Mammary epithelial cell (primary cell): ENCODE measurements around the gene ZNF212.

Experiments
- EZH2 ChIP-seq: IDR thresholded peaks from 2 replicates; pipeline ENCODE4 v1.6.1; 2012; ENCODE audit warnings: low read length, inconsistent platforms, borderline replicate concordance
- TF ChIP-seq, protein P1 (sequence below), 2 donors: IDR thresholded peaks in 1 of 2; conservative IDR thresholded peaks in 1 of 2; 2 replicates each; pipeline ENCODE4 v1.5.1; 2011 to 2012; ENCODE audit warnings: inconsistent platforms in 2 of 2, low read length in 2 of 2, mild to moderate bottlenecking in 2 of 2, control low read depth in 1 of 2, low read depth in 1 of 2; ENCODE audit not compliant: insufficient read depth in 1 of 2; ENCODE audit errors: extremely low read depth in 1 of 2

DNA sequence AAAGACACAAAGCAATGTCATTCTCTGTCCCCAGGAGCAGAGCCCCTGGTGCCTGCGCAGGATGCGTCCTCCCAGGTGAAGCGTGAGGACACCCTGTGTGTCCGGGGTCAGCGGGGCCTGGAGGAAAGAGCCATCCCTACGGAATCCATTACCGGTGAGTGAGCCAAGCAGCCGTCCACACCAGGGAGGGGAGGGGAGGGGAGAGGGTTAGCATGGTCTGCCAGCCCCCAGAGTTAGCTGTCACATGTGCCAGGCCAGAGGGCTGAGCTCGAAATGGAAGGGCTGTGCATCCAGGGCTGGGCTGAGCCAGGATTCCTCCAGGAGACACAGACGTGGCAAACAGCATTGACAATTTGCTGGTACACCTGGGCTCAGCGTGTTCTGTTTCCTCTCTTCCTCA is 28.9 kb upstream of the ZNF212 start:
- TF ChIP-seq, protein P1, sequence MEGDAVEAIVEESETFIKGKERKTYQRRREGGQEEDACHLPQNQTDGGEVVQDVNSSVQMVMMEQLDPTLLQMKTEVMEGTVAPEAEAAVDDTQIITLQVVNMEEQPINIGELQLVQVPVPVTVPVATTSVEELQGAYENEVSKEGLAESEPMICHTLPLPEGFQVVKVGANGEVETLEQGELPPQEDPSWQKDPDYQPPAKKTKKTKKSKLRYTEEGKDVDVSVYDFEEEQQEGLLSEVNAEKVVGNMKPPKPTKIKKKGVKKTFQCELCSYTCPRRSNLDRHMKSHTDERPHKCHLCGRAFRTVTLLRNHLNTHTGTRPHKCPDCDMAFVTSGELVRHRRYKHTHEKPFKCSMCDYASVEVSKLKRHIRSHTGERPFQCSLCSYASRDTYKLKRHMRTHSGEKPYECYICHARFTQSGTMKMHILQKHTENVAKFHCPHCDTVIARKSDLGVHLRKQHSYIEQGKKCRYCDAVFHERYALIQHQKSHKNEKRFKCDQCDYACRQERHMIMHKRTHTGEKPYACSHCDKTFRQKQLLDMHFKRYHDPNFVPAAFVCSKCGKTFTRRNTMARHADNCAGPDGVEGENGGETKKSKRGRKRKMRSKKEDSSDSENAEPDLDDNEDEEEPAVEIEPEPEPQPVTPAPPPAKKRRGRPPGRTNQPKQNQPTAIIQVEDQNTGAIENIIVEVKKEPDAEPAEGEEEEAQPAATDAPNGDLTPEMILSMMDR (conservative IDR thresholded peaks at IDR 0.05 in 1 of 2, IDR thresholded peaks at IDR 0.05 in 1 of 2; ENCODE audit: extremely low read depth in 1 of 2, insufficient read depth in 1 of 2, low read depth in 1 of 2, low read length in 2 of 2), result no peak
- TF ChIP-seq EZH2, result no peak
